HepG2 (cell line): Measurements from ENCODE around the gene NINJ2. TPM values are rescaled to one million over a fixed set of nuclear protein-coding genes. Genes with fewer than 3 reads are reported as not detected.

Source experiments
- ATAC-seq: fragments of 200-7000 bp; cut with Tn5 transposase; 3 replicates; pipeline ENCODE4 v1.9.1; 2020; ENCODE audit warnings: mild to moderate bottlenecking, moderate library complexity
- BruUV-seq: library from RNA; stranded (reverse); fragments of 400-500 nt; replicated peaks from 2 replicates; lab custom pipeline; 2021; lab: Mats Ljungman, UMichigan
- CTCF ChIA-PET: fragments of 300-600 bp; formaldehyde crosslinking; extraction: SDS; loops from one replicate; lab custom pipeline; 2021; ENCODE audit warnings: low total read pairs, inconsistent platforms, low intra/inter-chr PET ratio; lab: Yijun Ruan, JAX
- POLR2A ChIA-PET: fragments of 350-600 bp; sonication (Branson Sonifier 250); formaldehyde crosslinking; loops from one replicate; lab custom pipeline; 2020; ENCODE audit warnings: antibody characterized with exemption, inconsistent platforms; lab: Yijun Ruan, JAX
- DNase-seq: peaks from one replicate; pipeline ENCODE4 v3.0.0-alpha.2; 2015; ENCODE audit warnings: low spot score
- FAIRE-seq: peaks from 3 replicates; lab custom pipeline; 2011; peaks lifted over from hg19 to GRCh38; lab: Jason Lieb, UNC
- H2AFZ ChIP-seq: one replicate; pipeline ENCODE4 v1.6.1; 2011; ENCODE audit warnings: low read length, inconsistent platforms
- H3K27ac ChIP-seq: fragments of 300-600 bp; 3 replicates; pipeline ENCODE4 v1.8.0; 2011; ENCODE audit warnings: mixed run types, mild to moderate bottlenecking, mixed read lengths, low read length, inconsistent platforms; ENCODE audit not compliant: insufficient read depth; ENCODE audit errors: extremely low read length
- H3K27me3 ChIP-seq, 2 experiments: fragments of 200-600 bp in 1 of 2; 2 replicates in 1 of 2; 3 replicates in 1 of 2; pipeline versions ENCODE4 v1.6.0 to v1.8.0; 2011; ENCODE audit warnings: low read length in 2 of 2, mild to moderate bottlenecking in 2 of 2, moderate library complexity in 2 of 2, inconsistent platforms in 1 of 2; ENCODE audit not compliant: insufficient read depth in 2 of 2, control insufficient read depth in 1 of 2
- H3K36me3 ChIP-seq, 2 experiments: fragments of 200-600 bp in 1 of 2; replicated peaks in 1 of 2; 2 replicates in 1 of 2; 3 replicates in 1 of 2; pipeline versions ENCODE4 v1.5.1 to v1.8.0; 2011; ENCODE audit warnings: low read length in 2 of 2, inconsistent platforms in 1 of 2; ENCODE audit not compliant: insufficient read depth in 2 of 2, control insufficient read depth in 1 of 2
- H3K4me1 ChIP-seq: 2 replicates; pipeline ENCODE4 v1.5.1; 2012; ENCODE audit warnings: low read length, inconsistent platforms; ENCODE audit not compliant: insufficient read depth
- H3K4me2 ChIP-seq: 2 replicates; pipeline ENCODE4 v1.6.0; 2011; ENCODE audit warnings: low read depth, low read length, inconsistent platforms
- H3K4me3 ChIP-seq, 3 experiments: fragments of 200-600 bp in 1 of 3; sonication (generic), shearing (Covaris generic) in 1 of 3; replicated peaks in 1 of 3; 2 replicates each; pipeline ENCODE4 v1.5.1; 2011 to 2016; ENCODE audit warnings: low read length in 3 of 3, inconsistent platforms in 2 of 3, low read depth in 2 of 3, mild to moderate bottlenecking in 2 of 3, control low read depth in 1 of 3, mixed read lengths in 1 of 3; ENCODE audit not compliant: insufficient read depth in 1 of 3
- H3K79me2 ChIP-seq: one replicate; pipeline ENCODE4 v1.6.1; 2011; ENCODE audit warnings: low read length, inconsistent platforms; ENCODE audit not compliant: insufficient read depth
- H3K9ac ChIP-seq: 2 replicates; pipeline ENCODE4 v1.6.0; 2011; ENCODE audit warnings: mild to moderate bottlenecking, low read depth, low read length, inconsistent platforms; ENCODE audit not compliant: insufficient read depth
- H3K9me3 ChIP-seq: 2 replicates; pipeline ENCODE4 v1.5.1; 2012; ENCODE audit warnings: mild to moderate bottlenecking, low read length
- H4K20me1 ChIP-seq: 2 replicates; pipeline ENCODE4 v1.6.0; 2011; ENCODE audit warnings: inconsistent platforms, mild to moderate bottlenecking, low read length, moderate library complexity; ENCODE audit not compliant: insufficient read depth
- CCAR2 ChIP-seq: fragments of 200-400 bp; formaldehyde crosslinking; optimal IDR thresholded peaks from 2 replicates; pipeline ENCODE3; 2018; ENCODE audit warnings: low read depth, mild to moderate bottlenecking, low read length, moderate library complexity
- HOMEZ ChIP-seq: IDR thresholded peaks from 2 replicates; pipeline ENCODE4 v1.6.1; 2016; ENCODE audit warnings: low read depth
- MAFG ChIP-seq: sonication (generic); formaldehyde crosslinking; IDR thresholded peaks from 2 replicates; pipeline ENCODE4 v1.5.1; 2020; ENCODE audit warnings: mild to moderate bottlenecking, missing genetic modification reagents
- MTF2 ChIP-seq: sonication (generic); formaldehyde crosslinking; IDR thresholded peaks from 2 replicates; pipeline ENCODE4 v1.5.0; 2020; ENCODE audit warnings: missing genetic modification reagents, borderline replicate concordance
- SCMH1 ChIP-seq: sonication (generic); formaldehyde crosslinking; IDR thresholded peaks from 2 replicates; pipeline ENCODE4 v1.9.0; 2021; ENCODE audit warnings: missing genetic modification reagents, mild to moderate bottlenecking, borderline replicate concordance
- SRSF4 ChIP-seq: fragments of 200-400 bp; formaldehyde crosslinking; IDR thresholded peaks from one replicate; pipeline ENCODE4 v1.6.1; 2018; ENCODE audit warnings: mild to moderate bottlenecking, low read depth, low read length, moderate library complexity; ENCODE audit not compliant: poor library complexity, severe bottlenecking
- TSC22D2 ChIP-seq: sonication (generic); formaldehyde crosslinking; IDR thresholded peaks from 2 replicates; pipeline ENCODE4 v1.5.1; 2020; ENCODE audit warnings: missing genetic modification reagents, mild to moderate bottlenecking, borderline replicate concordance
- U2AF1 ChIP-seq: fragments of 200-400 bp; formaldehyde crosslinking; optimal IDR thresholded peaks from 2 replicates; pipeline ENCODE3; 2017; ENCODE audit warnings: mild to moderate bottlenecking, low read depth, low read length
- ZBTB44 ChIP-seq: sonication (generic); formaldehyde crosslinking; IDR thresholded peaks from 2 replicates; pipeline ENCODE4 v1.4.0; 2020; ENCODE audit warnings: missing genetic modification reagents
- WGBS: methylation state at CpG from one replicate; pipeline ENCODE4 v1.1.6; 2017; ENCODE audit warnings: low lambda C conversion rate; 5-methylcytosine and 5-hydroxymethylcytosine counted together
- in situ Hi-C: cut with HindIII; loops from 2 replicates; pipeline ENCODE4 v1.10.0; 2017; ENCODE audit warnings: low pct_unique_long_range_greater_than_20kb; ENCODE audit not compliant: extremely low pct_ligation_motif_present
- intact Hi-C: fragments of 100-400 bp; cut with micrococcal nuclease; formaldehyde crosslinking; loops from one replicate; pipeline ENCODE4 v1.10.0; 2022; ENCODE audit not compliant: unreplicated experiment
- polyA plus RNA-seq, 8 experiments: library from polyadenylated mRNA; depleted of rRNA in 3 of 8; stranded (reverse) in 7 of 8; unstranded in 1 of 8; fragments of >200 nt; fragmentation: Illumina TruSeq in 4 of 8; extraction: Trizol in 4 of 8; gene quantifications; 2 replicates each; pipeline versions ENCODE4 v1.2.1 to v1.2.3, GENCODE V29; 2011 to 2016; ENCODE audit warnings: low read depth in 4 of 8, missing spikeins in 1 of 8, mixed read lengths in 1 of 8; ENCODE audit not compliant: insufficient read depth in 1 of 8
- total RNA-seq, 5 experiments: library from RNA; depleted of rRNA; stranded (reverse); fragments of >200 nt; fragmentation: Illumina TruSeq; extraction: Trizol; gene quantifications; 2 replicates each; pipeline ENCODE4 v1.2.3, GENCODE V29; 2016; ENCODE audit warnings: low read depth in 1 of 5

Gene NINJ2
- total and polyA plus RNA-seq, 2 of the 13 experiments (the other 11 are each of a cell fraction or from before 2014, with no cell fraction given): 0.62 to 3.8 TPM

- in situ Hi-C loops (loop anchor here (10.0 kb wide), 1 partner anchor 139 kb away; the partner anchor contains the start of gene WNK1), intact Hi-C loops (loop anchor here (5.0 kb wide), 1 partner anchor 38 kb away; no protein-coding TSS in a partner anchor)
- FAIRE-seq: no peak
- Histone ChIP-seq H2AFZ (no peak overlapping the region), H4K20me1 (no peaks in the 10 kb centered on the region), H3K9ac (no peak overlapping the region), H3K4me1 (peaks cover 71% of the 10 kb centered on the region), H3K9me3 (no peaks in the 10 kb centered on the region), H3K36me3 (no peaks in the 10 kb centered on the region), H3K4me2 (no peak overlapping the region), H3K4me3 (no peak overlapping the region), H3K27ac (no peak overlapping the region), H3K79me2 (no peaks in the 10 kb centered on the region), H3K27me3 (no peaks in the 10 kb centered on the region)
- POLR2A ChIA-PET: no interaction called here
- 75% methylated on average over 4 of the region's 4 CpGs for WGBS
- no TSS peak for BruUV-seq
- CTCF ChIA-PET: interaction anchor here (2.8 kb wide), 1 partner anchor 136 kb away, joined by 15 read pairs; no protein-coding TSS in a partner anchor
- TF ChIP-seq SCMH1 (CRISPR knock-in tag) (no peak), SRSF4 (no peak), CCAR2 (no peak), MAFG (CRISPR knock-in tag) (no peak), HOMEZ (CRISPR knock-in tag) (no peak), ZBTB44 (no peak), U2AF1 (no peak), TSC22D2 (CRISPR knock-in tag) (no peak), MTF2 (CRISPR knock-in tag) (no peak)
- DNase-seq: no peak
- no peak for ATAC-seq
Measured at GRCh38 chr12:615620-616019, 47.6 kb downstream of the NINJ2 start.
